Stimulated activated CD8-positive, alpha-beta memory T cell treated with anti-CD3 and anti-CD28 coated beads, Interleukin-15, amount 100 ng/mL, for 1 hour (primary cell): ENCODE measurements around the gene HSFX1.

Source experiments
- DNase-seq: peaks from one replicate; pipeline ENCODE4 v3.0.0-alpha.2; 2020; ENCODE audit warnings: low read depth

HSFX1 gene

DNA sequence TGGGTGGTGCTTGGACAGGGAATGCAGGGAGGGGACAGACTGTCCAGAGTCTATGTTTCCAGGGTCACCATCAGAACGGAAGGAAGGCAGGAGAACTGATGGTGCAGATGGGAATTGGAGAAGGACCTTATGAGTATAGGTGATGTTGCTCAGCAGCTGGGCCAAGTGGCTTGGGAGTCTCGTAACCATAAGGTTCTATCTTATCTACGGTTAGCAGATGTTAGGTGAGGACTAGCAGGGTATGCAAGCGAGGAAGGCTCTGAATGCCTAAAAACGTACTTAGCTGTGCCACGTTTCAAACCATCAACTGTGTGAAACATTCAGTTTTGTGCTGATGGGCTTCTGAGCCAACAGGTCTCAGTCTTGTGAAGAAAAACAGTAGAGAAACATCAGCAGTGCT is 30.2 kb downstream of the HSFX1 start:
- DNase-seq: no peak

DNA sequence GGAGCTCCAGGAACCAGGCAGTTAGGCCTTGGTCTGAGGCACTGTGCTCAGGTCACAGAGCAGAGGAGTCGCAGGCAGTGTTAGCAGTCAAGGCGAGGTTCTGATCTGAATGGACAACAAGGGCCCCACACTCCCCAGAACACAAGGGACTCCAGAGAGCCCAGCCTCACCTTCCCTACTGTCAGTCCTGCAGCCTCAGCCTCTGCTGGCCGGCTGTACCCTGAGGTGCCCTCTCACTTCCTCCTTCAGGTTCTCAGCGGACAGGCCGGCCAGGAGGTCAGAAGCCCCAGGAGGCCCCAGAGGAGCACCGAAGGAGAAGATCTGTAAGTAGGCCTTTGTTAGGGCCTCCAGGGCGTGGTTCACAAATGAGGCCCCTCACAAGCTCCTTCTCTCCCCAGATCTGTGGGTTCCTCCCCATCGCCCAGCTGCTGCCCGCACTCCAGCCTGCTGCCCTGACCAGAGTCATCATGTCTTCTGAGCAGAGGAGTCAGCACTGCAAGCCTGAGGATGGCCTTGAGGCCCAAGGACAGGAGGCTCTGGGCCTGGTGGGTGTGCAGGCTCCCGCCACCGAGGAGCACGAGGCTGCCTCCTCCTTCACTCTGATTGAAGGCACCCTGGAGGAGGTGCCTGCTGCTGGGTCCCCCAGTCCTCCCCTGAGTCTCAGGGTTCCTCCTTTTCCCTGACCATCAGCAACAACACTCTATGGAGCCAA is 34.0 kb downstream of the HSFX1 start:
- no peak for DNase-seq

DNA sequence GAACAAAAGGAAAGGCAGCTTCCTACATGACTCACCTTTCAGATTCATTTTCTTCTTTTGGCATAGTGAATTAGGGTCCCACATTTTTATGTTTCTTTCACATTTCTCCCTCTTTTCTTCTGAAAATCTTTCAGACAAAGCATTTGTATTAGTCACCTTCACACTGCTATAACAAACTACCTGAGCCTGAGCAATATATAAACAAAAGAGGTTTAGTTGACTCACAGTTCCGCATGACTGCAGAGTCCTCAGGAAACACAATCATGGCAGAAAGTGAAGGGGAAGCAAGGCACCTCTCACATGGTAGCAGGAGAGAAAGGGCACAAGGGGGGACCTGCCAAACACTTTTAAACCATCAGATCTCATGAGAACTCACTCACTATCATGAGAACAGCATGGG is 44.8 kb downstream of the HSFX1 start:
- DNase-seq: no peak

DNA sequence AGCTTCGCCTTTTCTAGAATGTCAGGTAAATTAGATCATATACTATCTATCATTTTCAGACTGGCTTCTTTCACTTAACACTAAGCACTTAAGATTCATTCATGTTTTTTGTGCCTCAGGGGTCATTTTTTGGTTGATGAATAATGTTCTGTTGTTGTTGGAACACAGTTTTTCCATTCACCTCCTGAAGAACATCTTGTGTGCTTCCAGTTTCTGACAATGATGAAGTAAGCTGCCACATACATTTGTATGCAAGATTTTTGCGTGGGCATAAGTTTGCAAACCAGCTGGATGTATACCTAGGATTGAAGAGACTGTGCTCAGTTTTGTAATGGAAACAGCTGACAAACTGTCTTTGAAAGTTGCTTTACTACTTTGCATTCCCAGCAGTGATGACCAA is 45.5 kb downstream of the HSFX1 start:
- no peak for DNase-seq

DNA sequence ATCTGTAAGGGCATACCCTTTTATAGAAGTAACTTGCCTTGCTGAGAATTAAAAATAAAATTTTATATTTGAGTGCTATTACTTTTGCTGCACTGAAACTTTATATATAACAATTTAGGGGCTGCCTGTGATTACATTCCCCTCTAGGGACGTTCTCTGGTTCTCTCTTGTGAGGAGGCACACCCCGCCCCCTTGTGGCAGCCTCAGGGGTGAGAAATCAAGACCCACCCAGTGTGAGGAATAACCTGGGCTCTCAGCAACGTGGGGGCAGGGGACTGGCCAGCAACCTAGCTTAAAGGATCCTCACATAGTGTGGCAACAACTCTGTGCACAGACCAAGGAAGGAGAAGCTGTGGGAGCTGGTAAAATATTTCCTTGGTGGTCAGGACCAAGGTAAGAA is 51.6 kb downstream of the HSFX1 start:
- no peak for DNase-seq
